Esophagus muscularis mucosa (tissue), 4 donors: ENCODE results near the gene PPP1R2. TPM values are rescaled to one million over a fixed set of nuclear protein-coding genes. Genes with fewer than 3 reads are reported as not detected.
A peak's percentile ranks its signal among the peaks of the same experiment; 100 is the strongest.
"Not testable (repeated sequence)": the region's sequence is repeated elsewhere in the genome, so short reads cannot be mapped to it uniquely, and the experiment has no call there.

Experiments used
- DNase-seq: peaks from one replicate; pipeline ENCODE4 v3.0.0-alpha.2; 2017; ENCODE audit errors: extremely low spot score
- H3K27ac ChIP-seq, 4 donors: fragments of 200-600 bp; sonication (generic); replicated peaks in 1 of 4; 1 replicate in 3 of 4; 2 replicates in 1 of 4; pipeline ENCODE4 v1.5.1; 2016 to 2019; ENCODE audit warnings: mild to moderate bottlenecking in 1 of 4
- H3K27me3 ChIP-seq, 4 donors: fragments of 200-600 bp; sonication (generic); one replicate each; pipeline versions ENCODE4 v1.5.1 to v1.6.0; 2016 to 2019
- H3K36me3 ChIP-seq, 4 donors: fragments of 200-600 bp; sonication (generic); one replicate each; pipeline ENCODE4 v1.5.1; 2016 to 2019
- H3K4me1 ChIP-seq, 4 donors: fragments of 200-600 bp; sonication (generic); one replicate each; pipeline ENCODE4 v1.5.1; 2016 to 2019
- H3K4me3 ChIP-seq, 4 donors: fragments of 200-600 bp; sonication (generic); 1 replicate in 2 of 4; 2 replicates in 2 of 4; pipeline ENCODE4 v1.5.1; 2016 to 2019; ENCODE audit warnings: mild to moderate bottlenecking in 4 of 4, moderate library complexity in 1 of 4
- H3K9me3 ChIP-seq, 4 donors: fragments of 200-600 bp; sonication (generic); 1 replicate in 3 of 4; 2 replicates in 1 of 4; pipeline ENCODE4 v1.5.1; 2016 to 2019
- EP300 ChIP-seq: sonication (generic); formaldehyde crosslinking; IDR thresholded peaks from one replicate; pipeline ENCODE4 v1.6.1; 2017; ENCODE audit warnings: antibody characterized with exemption
- POLR2A ChIP-seq: fragments of 450-650 bp; IDR thresholded peaks from one replicate; pipeline ENCODE4 v1.6.1; 2017; ENCODE audit warnings: antibody characterized with exemption, moderate library complexity, mild to moderate bottlenecking, low read depth
- POLR2AphosphoS5 ChIP-seq, 2 donors: sonication (generic); formaldehyde crosslinking; IDR thresholded peaks; one replicate each; pipeline ENCODE4 v1.6.1; 2017; ENCODE audit warnings: antibody characterized with exemption in 2 of 2
- WGBS: methylation state at CpG from one replicate; pipeline ENCODE4 v1.1.5; 2018; 5-methylcytosine and 5-hydroxymethylcytosine counted together
- intact Hi-C: fragments of 100-400 bp; cut with DNase I; formaldehyde crosslinking; loops from one replicate; pipeline ENCODE4 v1.15.1; 2023
- total RNA-seq, 4 donors: library from RNA; depleted of rRNA; stranded (reverse); fragments of >200 nt; gene quantifications; one replicate each; pipeline versions ENCODE4 v1.1.0 to v1.2.1, GENCODE V29; 2016
- TF ChIP-seq, protein P1 (sequence below), 3 experiments: fragments of 200-600 bp in 2 of 3; fragments of 450-650 bp in 1 of 3; sonication (generic) in 2 of 3; IDR thresholded peaks; one replicate each; pipeline ENCODE4 v1.5.1; 2017 to 2019; ENCODE audit warnings: antibody characterized with exemption in 3 of 3, mild to moderate bottlenecking in 2 of 3, moderate library complexity in 1 of 3

PPP1R2 gene
- 100 to 1,000 TPM in 1 of 4 donors, 10 to 100 TPM in 3; 67.6 to 134 (median 86.7) TPM for total RNA-seq

DNA sequence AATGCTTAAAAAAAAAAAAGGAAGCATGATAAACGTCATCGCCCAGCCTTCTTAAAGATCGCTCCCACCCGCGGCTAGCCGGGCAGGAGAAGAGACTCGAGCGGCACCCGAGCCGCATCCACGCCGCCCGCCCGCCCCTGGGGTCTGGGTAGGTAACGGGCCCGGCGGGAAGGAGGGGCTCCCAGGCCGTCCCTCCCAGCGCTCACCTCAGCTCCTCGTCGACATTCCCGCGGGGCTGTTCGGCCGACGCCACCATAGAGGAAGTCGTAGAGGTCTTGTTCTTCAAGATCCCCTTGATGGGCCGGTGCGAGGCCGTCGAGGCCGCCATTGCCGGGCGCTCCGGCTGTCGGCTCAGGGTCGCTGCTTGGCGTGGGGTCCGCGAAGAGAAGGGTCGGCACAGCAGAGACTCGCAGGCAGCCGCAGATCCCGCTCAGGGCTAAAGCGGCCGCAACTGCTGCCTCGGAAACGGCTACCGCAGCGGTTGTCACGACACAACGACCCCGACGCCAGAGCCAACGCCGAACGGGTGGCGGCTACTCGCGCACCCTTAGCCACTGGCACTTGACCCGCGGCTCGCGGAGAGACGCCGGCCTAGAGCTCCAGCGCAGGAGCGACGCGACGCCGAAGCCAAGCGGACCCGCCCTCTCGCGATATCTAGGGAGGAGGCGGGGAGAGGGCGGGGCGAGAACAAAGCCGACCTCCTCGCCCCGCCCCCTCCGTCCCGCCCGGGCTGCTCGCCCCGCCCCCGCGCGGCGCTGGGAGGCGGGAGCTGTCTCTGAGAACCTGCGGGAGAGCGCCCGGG, at the start of gene PPP1R2:
Gene PPP1R2 (minus strand): TSS at position 628 of the 802 bp plus-strand sequence. CDS start 300 bp downstream, at position 328.
- intact Hi-C loops, result loop anchor here (5.0 kb wide), 1 partner anchor 101 kb away; the partner anchor contains the start of gene ACAP2
- no peaks in the 10 kb centered on the region for H3K9me3 ChIP-seq
- peaks cover 34 to 77% (median 76%) of the 10 kb centered on the region in 4 donors for H3K4me1 ChIP-seq
- TF ChIP-seq EP300, result no peak
- TF ChIP-seq POLR2A, result peak; percentile 91
- TF ChIP-seq POLR2AphosphoS5 (IDR thresholded peaks at IDR 0.05), result peak; percentile 99 to 100
- under 1% methylated on average over 21 of the region's 95 CpGs for WGBS
- H3K27me3 ChIP-seq, result no peaks in the 10 kb centered on the region
- peak within 1 kb of the TSS; percentile 77 to 86 (median 82) for H3K4me3 ChIP-seq
- H3K27ac ChIP-seq, result peak within 1 kb of the TSS; percentile 90 to 96 (median 94)
- peak; percentile 97 for DNase-seq
- H3K36me3 ChIP-seq, result no peaks in the 10 kb centered on the region

DNA sequence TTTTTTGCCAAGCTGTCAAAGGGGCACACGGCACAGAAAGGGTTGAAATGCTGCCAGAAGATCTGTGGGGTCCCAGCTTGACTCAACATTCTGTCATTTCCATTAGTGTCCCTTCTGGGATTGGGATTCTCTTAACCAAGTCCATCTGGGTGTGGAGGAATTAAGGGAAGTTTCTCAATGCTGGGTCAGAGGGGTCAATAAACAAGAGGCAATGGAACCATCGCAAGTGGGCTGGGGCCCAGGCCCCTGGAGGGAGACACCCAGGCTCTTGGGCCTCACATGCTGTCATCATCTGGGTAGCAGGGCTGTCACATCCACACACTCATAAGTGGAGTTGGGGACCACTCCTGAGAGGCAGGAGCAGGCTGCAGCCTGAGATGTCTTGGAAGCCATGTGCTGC, 48.7 kb upstream of the PPP1R2 start:
- Histone ChIP-seq H3K4me1 (no peaks in the 10 kb centered on the region), H3K27ac (peak overlapping the region in 2 of 4 donors; percentile 15 to 40), H3K36me3 (no peaks in the 10 kb centered on the region), H3K9me3 (peaks cover 0 to 6% (median 2%) of the 10 kb centered on the region in 4 donors), H3K4me3 (no peak overlapping the region), H3K27me3 (no peaks in the 10 kb centered on the region)
- no peak for TF ChIP-seq POLR2AphosphoS5 (IDR thresholded peaks at IDR 0.05)
- TF ChIP-seq, protein P1, sequence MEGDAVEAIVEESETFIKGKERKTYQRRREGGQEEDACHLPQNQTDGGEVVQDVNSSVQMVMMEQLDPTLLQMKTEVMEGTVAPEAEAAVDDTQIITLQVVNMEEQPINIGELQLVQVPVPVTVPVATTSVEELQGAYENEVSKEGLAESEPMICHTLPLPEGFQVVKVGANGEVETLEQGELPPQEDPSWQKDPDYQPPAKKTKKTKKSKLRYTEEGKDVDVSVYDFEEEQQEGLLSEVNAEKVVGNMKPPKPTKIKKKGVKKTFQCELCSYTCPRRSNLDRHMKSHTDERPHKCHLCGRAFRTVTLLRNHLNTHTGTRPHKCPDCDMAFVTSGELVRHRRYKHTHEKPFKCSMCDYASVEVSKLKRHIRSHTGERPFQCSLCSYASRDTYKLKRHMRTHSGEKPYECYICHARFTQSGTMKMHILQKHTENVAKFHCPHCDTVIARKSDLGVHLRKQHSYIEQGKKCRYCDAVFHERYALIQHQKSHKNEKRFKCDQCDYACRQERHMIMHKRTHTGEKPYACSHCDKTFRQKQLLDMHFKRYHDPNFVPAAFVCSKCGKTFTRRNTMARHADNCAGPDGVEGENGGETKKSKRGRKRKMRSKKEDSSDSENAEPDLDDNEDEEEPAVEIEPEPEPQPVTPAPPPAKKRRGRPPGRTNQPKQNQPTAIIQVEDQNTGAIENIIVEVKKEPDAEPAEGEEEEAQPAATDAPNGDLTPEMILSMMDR (IDR thresholded peaks at IDR 0.05), result no peak
- TF ChIP-seq POLR2A, result no peak
- no peak for TF ChIP-seq EP300
- intact Hi-C loops, result no loop called here
- no peak for DNase-seq
- WGBS, result 69% methylated on average over 2 of the region's 2 CpGs

DNA sequence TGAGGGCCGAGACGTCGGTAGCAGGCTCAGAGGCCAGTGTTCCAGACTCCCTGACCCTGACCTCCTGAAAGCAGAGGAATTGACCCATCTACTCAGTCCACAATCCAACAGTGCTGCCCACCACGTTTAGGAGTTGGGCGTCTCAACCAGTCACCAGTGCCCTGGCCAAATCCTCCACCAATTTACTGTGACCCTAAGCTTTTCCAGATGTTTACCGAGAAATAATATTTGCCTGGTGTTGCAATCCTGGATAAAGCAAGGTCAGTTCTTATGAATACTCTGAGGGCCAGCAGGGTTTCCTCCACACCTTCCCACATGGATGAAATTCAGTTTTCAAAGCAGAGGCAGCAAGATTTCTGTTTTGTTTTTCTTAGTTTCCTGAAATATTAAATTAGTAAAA, 48.1 kb upstream of the PPP1R2 start:
- WGBS, result 72% methylated on average over 6 of the region's 6 CpGs
- intact Hi-C loops, result no loop called here
- TF ChIP-seq EP300 (no peak), POLR2A (no peak), POLR2AphosphoS5 (IDR thresholded peaks at IDR 0.05) (no peak)
- TF ChIP-seq, protein P1 (IDR thresholded peaks at IDR 0.05), result no peak

DNA sequence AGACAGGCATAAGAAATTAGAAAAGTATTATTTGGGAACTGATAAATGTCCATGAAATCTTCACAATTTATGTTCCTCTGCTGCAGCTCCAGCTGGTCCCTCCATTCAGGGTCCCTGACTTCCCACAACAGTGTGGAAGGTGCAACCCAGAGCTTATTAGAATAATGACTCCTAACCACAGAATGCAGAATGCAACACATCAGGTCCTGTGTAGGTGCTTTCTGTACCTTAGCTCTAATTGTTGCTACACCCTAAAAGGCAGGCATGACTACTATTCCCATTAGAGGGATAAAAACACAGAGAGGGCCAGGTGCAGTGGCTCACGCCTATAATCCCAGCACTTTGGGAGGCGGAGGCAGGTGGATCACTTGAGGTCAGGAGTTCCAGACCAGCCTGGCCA, 47.3 kb upstream of the PPP1R2 start:
- intact Hi-C loops, H3K9me3 ChIP-seq, H3K4me1 ChIP-seq, H3K27me3 ChIP-seq, H3K27ac ChIP-seq, H3K4me3 ChIP-seq, DNase-seq, H3K36me3 ChIP-seq: not testable (repeated sequence)
- WGBS, result 95% methylated on average over 2 of the region's 2 CpGs

More for the DNA sequence above, 48.1 kb upstream of the PPP1R2 start:
- Histone ChIP-seq H3K9me3 (peaks cover 0 to 6% (median 2%) of the 10 kb centered on the region in 4 donors), H3K27ac (peak overlapping the region in 2 of 4 donors; percentile 31 to 40), H3K4me3 (no peak overlapping the region), H3K27me3 (no peaks in the 10 kb centered on the region), H3K36me3 (no peaks in the 10 kb centered on the region), H3K4me1 (no peaks in the 10 kb centered on the region)
- no peak for DNase-seq

DNA sequence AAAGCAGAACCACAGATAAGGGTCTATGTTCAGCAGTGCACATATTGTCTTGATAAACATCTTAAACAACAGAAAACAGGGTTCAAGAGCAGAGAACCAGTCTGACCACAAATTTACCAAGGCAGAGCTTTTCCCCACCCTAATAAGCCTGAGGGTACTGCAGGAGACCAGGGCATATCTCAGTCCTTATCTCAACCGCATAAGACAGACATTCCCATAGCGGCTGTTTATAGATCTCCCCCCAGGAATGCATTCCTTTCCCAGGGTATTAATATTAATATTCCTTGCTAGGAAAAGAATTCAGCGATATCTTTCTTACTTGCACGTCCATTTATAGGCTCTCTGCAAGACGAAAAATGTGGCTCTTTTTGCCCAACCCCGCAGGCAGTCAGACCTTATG, 46.7 kb upstream of the PPP1R2 start:
- H3K4me3 ChIP-seq, H3K36me3 ChIP-seq, H3K27me3 ChIP-seq, H3K9me3 ChIP-seq, H3K4me1 ChIP-seq, DNase-seq, H3K27ac ChIP-seq, intact Hi-C loops: not testable (repeated sequence)
- 54% methylated on average over 6 of the region's 6 CpGs for WGBS

DNA sequence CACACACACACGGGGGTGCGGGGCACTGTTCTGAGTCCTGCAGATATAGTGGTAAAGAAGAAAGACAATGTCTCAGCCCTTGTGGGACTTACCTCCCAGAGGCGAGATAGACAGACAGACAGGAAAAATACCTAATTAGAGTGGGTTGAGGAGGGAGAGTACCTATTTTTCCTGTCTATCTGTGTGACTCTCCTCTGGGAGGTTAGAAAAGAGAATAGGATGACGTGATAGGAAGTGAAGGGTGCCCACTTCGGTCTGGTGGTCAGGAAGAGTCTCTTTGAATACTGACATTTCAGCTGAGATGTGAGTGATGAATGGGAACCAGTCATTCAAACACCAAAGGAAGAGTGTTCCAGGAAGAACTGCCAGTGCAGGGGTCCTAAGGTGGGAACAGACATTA, 44.7 kb upstream of the PPP1R2 start:
- 82% methylated on average over 5 of the region's 5 CpGs for WGBS
- H3K36me3 ChIP-seq, result no peaks in the 10 kb centered on the region
- intact Hi-C loops, result no loop called here
- peaks cover 0 to 6% (median 2%) of the 10 kb centered on the region in 4 donors for H3K9me3 ChIP-seq
- DNase-seq, result no peak
- no peak overlapping the region for H3K4me3 ChIP-seq
- no peak overlapping the region for H3K27ac ChIP-seq
- peaks cover 0 to 7% (median 3%) of the 10 kb centered on the region in 4 donors for H3K4me1 ChIP-seq
- no peaks in the 10 kb centered on the region for H3K27me3 ChIP-seq
- TF ChIP-seq POLR2A (no peak), EP300 (no peak), POLR2AphosphoS5 (IDR thresholded peaks at IDR 0.05) (no peak)
- TF ChIP-seq, protein P1 (IDR thresholded peaks at IDR 0.05), result no peak
